Type B pancreatic cell (in vitro differentiated cells): ENCODE data around the gene ECSCR. TPM values are rescaled to one million over a fixed set of nuclear protein-coding genes. Genes with fewer than 3 reads are reported as not detected.
"Not testable (repeated sequence)": the region's sequence is repeated elsewhere in the genome, so short reads cannot be mapped to it uniquely, and the experiment has no call there.

ENCODE experiments used
- DNase-seq: peaks from one replicate; pipeline ENCODE4 v3.0.0; 2021; ENCODE audit warnings: mixed read lengths; ENCODE audit not compliant: unreplicated experiment; ENCODE audit errors: extremely low spot score
- H3K27ac Mint-ChIP-seq: 2 replicates; pipeline ENCODE4 v1.8.0; 2021; ENCODE audit warnings: mild to moderate bottlenecking, mixed read lengths
- H3K27me3 Mint-ChIP-seq: 2 replicates; pipeline ENCODE4 v1.8.0; 2021; ENCODE audit warnings: mixed read lengths
- H3K36me3 Mint-ChIP-seq: 2 replicates; pipeline ENCODE4 v1.8.0; 2021; ENCODE audit warnings: mixed read lengths
- H3K4me1 Mint-ChIP-seq: one replicate; pipeline ENCODE4 v1.8.0; 2021; ENCODE audit warnings: mixed read lengths; ENCODE audit not compliant: unreplicated experiment
- H3K4me3 Mint-ChIP-seq: 2 replicates; pipeline ENCODE4 v1.8.0; 2021; ENCODE audit warnings: mild to moderate bottlenecking, mixed read lengths
- H3K9me3 Mint-ChIP-seq: 2 replicates; pipeline ENCODE4 v1.8.0; 2021; ENCODE audit warnings: mixed read lengths
- CTCF ChIP-seq: fragments of 200-600 bp; sonication (generic); conservative IDR thresholded peaks from 2 replicates; pipeline ENCODE4 v1.5.0; 2021; ENCODE audit warnings: antibody characterized with exemption, mild to moderate bottlenecking
- total RNA-seq: library from RNA; stranded (reverse); gene quantifications from 2 replicates; pipeline ENCODE4 v1.2.1, GENCODE V29; 2021; ENCODE audit warnings: low replicate concordance

ECSCR gene
- total RNA-seq, 1 donor from 2014 or later = not detected

DNA sequence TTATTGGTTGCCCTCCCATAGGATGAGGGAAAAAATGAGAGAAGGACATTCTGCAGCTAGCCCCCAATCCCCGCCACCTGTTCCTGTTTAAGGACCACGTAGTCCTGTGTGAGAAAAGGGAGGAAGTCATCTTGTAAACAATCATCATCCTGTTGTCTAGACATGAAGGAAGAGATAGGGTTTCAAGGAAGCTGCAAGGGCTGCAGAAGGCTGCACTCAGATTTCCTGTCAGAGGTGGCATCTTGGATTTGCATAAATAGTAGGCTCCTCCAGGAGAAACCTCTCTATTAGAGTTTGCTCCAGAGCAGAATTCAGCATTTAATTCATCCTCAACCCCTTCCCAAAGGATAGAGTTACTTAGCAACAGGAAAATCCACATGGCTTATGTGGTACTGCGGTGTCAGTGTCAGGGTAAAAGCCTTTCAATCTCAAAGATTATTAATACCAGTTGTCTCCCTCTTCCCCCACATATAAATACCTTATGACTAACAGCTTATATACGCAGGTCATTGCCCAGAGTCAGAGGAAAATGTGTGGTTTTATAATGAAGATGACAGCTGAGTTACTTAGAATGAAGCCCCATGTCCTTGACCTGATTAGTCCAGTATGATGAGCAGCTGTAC, 18.6 kb downstream of the ECSCR start:
- TF ChIP-seq CTCF = no peak
- H3K4me3 Mint-ChIP-seq = no peak overlapping the region
- H3K27ac Mint-ChIP-seq = no peak overlapping the region
- peaks cover 14% of the 10 kb centered on the region for H3K27me3 Mint-ChIP-seq
- H3K4me1 Mint-ChIP-seq = peaks cover 13% of the 10 kb centered on the region
- H3K36me3 Mint-ChIP-seq = no peaks in the 10 kb centered on the region
- DNase-seq = no peak
- no peaks in the 10 kb centered on the region for H3K9me3 Mint-ChIP-seq

- peaks cover 20% of the 10 kb centered on the region for H3K4me1 Mint-ChIP-seq
- H3K27ac Mint-ChIP-seq, H3K36me3 Mint-ChIP-seq, H3K4me3 Mint-ChIP-seq, DNase-seq, H3K9me3 Mint-ChIP-seq: not testable (repeated sequence)
- H3K27me3 Mint-ChIP-seq = peaks cover 11% of the 10 kb centered on the region
These were observed 22.1 kb downstream of the ECSCR start for GRCh38 chr5:139440416-139440815.

DNA sequence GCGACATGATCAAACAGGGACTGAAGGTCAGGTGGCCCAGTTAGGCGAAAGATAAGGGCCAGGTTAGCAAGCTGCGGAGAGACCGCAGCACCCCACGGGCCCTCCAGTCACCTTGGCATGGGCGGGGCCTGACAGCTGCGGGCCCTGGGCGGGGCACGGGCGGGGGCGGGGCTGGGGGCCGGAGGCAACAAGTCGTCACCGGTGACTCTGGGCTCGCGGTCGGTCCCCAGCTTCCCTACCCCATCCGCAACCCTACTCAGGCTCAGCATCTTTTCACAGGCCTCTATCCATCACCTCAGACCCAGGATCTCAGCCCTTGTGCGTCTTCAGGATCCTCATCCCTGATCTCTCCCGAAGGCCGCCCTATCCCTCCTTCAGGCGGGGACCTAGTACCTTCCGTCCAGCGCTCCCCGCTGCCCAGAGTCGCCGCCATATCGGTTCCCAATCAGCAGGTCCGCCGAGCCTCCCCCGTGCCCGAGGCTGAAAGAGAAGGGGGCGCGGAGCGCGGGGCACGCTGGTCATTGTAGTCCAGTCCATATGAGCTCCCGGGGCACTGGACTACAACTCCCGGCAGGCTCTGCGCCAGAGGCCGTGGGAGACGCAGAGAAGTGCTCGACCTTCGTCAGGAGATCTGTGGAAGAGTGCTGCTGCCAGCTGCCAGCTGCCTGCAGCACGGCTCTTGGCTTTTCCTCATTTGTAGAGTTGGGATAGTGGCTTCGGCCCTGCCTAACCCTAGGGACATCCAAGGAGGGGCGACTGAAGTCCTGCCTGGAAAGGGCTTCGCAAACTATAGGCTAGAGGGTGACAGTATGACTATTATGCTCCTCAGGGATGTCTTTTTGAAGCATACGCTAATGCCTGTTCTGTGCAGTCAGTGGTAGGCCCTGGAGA, 23.3 kb downstream of the ECSCR start, which contains the start of gene DNAJC18:
Gene DNAJC18 (minus strand): TSS at position 513 of the 891 bp plus-strand sequence. CDS start 80 bp downstream, at position 433.
- DNase-seq = peak; percentile 93
- Mint-ChIP-seq H3K27me3 (peaks cover 11% of the 10 kb centered on the region), H3K36me3 (peaks cover 8% of the 10 kb centered on the region), H3K4me1 (peaks cover 20% of the 10 kb centered on the region), H3K27ac (peak within 1 kb of the TSS; percentile 92), H3K4me3 (peak within 1 kb of the TSS; percentile 99), H3K9me3 (no peaks in the 10 kb centered on the region)
- no peak for TF ChIP-seq CTCF

GRCh38 chr5:139438707-139439012, 23.9 kb downstream of the ECSCR start:
- Mint-ChIP-seq H3K27me3 (peaks cover 9% of the 10 kb centered on the region), H3K4me1 (peaks cover 15% of the 10 kb centered on the region), H3K4me3 (peak overlapping the region; percentile 99), H3K36me3 (peaks cover 8% of the 10 kb centered on the region), H3K27ac (peak overlapping the region; percentile 92), H3K9me3 (no peaks in the 10 kb centered on the region)
- TF ChIP-seq CTCF = no peak
- DNase-seq = no peak

DNA sequence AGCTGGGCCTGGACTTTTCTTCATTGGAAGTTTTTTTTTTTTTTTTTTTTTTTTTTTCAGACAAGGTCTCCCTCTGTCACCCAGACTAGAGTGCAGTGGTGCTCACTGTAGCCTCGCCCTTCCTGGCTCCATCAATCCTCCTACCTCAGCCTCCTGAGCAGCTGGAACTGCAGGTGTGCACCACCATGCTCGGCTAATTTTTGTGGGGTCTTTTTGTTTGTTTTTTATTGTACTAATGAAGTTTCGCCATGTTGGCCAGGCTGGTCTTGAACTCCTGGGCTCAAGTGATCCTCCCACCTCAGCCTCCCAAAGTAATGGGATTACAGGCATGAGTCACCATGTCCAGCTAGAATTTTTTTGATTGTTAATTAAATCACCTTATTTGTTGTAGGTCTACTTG, 26.9 kb downstream of the ECSCR start:
- H3K4me1 Mint-ChIP-seq = peaks cover 13% of the 10 kb centered on the region
- no peak for DNase-seq
- H3K36me3 Mint-ChIP-seq = peaks cover 8% of the 10 kb centered on the region
- H3K4me3 Mint-ChIP-seq = no peak overlapping the region
- H3K9me3 Mint-ChIP-seq = no peaks in the 10 kb centered on the region
- H3K27ac Mint-ChIP-seq = no peak overlapping the region
- TF ChIP-seq CTCF = no peak
- no peaks in the 10 kb centered on the region for H3K27me3 Mint-ChIP-seq

DNA sequence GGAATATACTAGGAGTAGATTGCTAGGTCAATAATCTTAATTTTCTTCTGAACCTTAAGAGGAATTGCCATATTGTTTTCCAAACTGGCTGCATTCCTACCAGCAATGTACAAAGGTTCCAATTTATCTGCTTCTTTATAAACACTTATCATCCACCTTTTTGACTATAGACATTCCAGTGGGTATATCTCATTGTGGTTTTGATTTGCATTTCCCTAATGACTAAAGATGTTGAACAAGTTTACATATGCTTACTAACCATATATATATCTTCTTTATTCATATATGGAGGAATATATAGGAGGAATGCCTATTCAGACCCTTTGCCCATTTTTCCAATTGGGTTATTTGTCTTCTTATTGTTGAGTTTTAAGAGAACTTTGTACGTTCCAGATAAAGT, 30.8 kb downstream of the ECSCR start:
- no peaks in the 10 kb centered on the region for H3K4me1 Mint-ChIP-seq
- H3K27ac Mint-ChIP-seq = no peak overlapping the region
- DNase-seq = no peak
- TF ChIP-seq CTCF = no peak
- peaks cover 3% of the 10 kb centered on the region for H3K36me3 Mint-ChIP-seq
- no peaks in the 10 kb centered on the region for H3K9me3 Mint-ChIP-seq
- H3K4me3 Mint-ChIP-seq = no peak overlapping the region
- no peaks in the 10 kb centered on the region for H3K27me3 Mint-ChIP-seq
